WTC11 (cell line): ENCODE measurements around the gene TNPO1.

ENCODE experiments used
- CTCF ChIP-seq: fragments of 200-600 bp; IDR thresholded peaks from 2 replicates; pipeline ENCODE4 v1.8.0; 2022; ENCODE audit warnings: antibody characterized with exemption
- FOXK1 ChIP-seq: sonication (generic); formaldehyde crosslinking; IDR thresholded peaks from 2 replicates; pipeline ENCODE4 v1.8.0; 2022; ENCODE audit warnings: mild to moderate bottlenecking, moderate library complexity, missing genetic modification reagents
- PRRX2 ChIP-seq: fragments of 250-450 bp; sonication (Bioruptor Pico); IDR thresholded peaks from 2 replicates; pipeline ENCODE4 v1.8.0; 2021; ENCODE audit warnings: mild to moderate bottlenecking
- ZNF423 ChIP-seq: fragments of 250-450 bp; sonication (Bioruptor Pico); IDR thresholded peaks from 2 replicates; pipeline ENCODE4 v2.1.2; 2022; ENCODE audit warnings: mild to moderate bottlenecking, moderate library complexity

- no peak for TF ChIP-seq CTCF
- no peak for TF ChIP-seq FOXK1
- no peak for TF ChIP-seq ZNF423 (CRISPR knock-in tag)
- no peak for TF ChIP-seq PRRX2 (CRISPR knock-in tag)
Measured at GRCh38 chr5:72892846-72893245, 76.4 kb downstream of the TNPO1 start.
